CD4-positive, alpha-beta T cell treated with Interleukin-17A for 1 hour (primary cell): ENCODE results near the gene FBXO2.

ENCODE experiments used
- DNase-seq: peaks from one replicate; pipeline ENCODE4 v3.0.0-alpha.2; 2020

The FBXO2 gene

DNA sequence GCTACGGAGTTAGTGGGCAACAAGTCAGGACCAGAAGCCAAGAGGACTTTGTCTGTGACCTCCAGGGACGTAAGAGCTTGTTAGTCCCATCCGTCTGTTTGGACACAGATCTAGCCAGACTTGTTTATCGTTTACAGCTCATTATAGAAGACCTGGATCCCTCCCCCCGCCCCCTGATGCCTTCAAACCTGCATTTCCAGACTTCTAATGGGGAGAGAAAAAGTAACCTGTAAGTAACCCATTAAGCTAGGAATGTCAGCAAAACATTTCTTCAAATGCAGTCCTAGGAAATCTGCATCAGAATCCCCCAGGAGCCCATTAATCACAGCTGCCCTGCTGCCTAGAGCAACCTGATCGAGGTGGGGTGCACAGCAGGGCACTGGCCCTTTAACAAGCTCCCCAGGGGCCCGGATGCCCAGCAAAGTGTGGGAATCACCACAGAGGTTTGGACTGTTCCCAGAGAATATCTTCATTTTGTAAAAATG is 28.1 kb upstream of the FBXO2 start:
- no peak for DNase-seq

DNA sequence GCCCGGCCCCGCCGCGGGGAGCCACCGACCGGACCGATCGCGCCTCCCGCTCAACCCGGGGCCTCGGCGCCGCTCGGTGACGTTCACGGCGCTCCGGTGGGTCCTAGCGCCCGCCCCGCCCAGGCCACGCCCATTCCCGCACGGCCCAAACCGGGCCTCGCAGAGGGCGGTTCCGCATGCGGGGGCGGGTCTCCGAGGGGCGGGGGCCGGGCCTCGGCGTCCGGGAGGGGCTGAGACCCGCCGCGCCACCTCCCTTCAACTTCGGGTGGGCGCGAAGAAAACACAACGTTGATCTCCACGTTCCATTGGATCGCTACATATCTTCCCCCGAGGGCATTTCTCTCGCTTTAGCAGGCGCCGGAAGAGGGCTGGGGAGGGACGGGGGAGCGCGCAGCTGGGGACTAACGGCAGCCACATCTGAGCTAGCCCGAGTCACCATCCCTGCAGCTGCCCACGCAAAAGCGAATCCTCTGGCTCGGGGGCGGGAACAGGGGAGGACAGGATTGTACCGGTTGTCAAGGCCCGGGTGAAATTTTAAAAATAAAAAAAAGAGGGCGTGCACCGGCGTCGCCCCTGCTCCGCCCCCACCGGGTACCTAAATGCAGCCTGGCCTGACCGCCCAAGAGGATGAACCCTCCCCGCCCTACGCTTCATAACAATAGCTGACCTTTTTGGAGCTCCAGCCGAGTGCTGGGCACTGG is 27.0 kb upstream of the FBXO2 start, which contains the start of gene MAD2L2:
Gene MAD2L2, minus strand, starts transcription at position 78 of the 701 bp plus-strand sequence. CDS start 547 bp downstream, outside the sequence.
- peak; percentile 90 for DNase-seq

DNA sequence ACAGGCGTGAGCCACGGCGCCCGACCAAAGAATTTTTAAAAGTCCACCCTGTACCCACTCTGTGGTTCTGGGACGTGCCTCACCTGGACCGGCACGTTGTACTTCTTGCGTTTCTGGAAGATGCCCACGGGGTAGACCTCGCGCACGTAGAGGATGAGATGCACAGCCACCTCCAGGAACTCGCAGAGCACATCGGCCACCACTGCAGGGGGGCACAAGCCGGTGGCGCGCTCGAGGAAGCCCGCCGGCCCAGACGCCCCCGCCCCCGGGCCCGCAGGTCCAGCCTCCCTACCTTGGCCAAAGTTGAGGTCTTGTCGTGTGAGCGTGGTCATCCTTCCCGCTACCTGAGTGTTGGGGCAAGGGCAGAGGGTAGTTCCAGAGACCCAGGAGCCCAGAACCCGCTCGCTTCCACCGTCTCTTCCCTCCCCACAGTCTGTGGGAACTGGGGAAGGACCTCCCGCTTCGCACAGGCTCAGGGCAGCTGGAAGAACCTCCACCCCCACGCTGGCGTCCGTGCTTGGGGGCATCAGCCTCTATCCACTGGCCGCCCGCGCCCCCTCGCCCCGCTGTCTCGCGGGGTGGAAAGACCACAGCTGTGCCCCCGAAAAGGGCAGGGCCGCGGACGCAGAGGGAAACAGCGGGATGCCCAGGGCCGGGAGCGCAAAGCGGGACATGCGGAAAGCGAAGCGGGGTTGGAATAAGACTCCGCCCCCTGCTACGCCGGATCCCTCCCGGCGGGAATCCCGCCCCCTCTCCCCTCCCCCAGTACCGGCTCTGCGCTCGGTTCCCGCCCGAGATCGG is 26.2 kb upstream of the FBXO2 start:
- no peak for DNase-seq

DNA sequence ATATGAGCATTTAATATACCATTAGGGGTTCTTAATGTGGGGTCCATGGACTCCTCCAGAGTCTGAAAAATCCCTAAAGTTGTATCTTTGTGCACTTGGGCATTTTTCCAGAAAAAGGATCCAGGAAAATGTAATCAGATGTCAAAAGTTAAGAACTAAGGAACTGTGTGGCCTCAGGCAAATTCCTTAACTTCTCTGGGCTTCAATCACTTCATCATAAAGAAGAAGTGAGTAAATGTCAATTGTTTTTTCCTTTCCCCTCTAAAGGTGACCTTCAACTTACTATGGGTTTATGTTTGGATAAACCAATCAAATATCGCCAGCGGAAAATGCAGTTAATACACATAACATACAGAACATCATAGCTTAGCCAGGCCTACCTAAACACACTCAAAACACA is 24.2 kb upstream of the FBXO2 start:
- DNase-seq: no peak

DNA sequence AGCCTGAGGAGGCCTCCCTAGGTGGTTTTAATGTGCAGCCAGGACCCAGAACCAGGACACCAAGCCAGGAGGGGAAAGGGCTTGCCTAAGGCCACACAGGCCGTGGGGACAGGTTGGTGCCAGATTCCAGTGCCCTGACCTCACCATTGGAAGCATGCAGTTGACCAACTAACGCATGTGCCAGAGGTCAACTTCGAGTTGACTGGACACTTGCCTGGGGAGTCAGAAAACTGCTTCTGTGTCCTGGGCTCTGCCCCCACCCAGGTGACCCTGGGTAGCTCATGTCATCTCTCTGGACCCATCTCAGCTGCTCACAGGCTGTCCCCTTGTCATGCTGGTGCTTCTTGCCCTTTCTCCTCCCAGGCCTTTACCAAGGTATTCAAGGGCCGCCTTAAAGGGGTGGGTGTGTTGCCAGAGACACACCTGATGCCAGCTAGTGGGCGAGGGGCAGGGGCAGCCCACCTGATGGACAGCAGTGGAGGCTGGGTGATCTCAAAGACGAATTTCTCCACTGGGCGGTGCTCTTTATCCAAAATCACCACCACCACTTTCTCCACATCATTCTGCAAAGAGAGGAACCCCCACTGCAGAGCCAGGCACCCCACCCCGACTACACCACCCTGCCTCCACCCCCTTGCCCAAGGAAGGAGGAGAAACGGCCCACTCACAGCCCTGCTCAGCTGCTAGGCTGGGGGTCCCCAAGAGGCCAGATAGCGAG is 22.3 kb upstream of the FBXO2 start:
- DNase-seq: no peak

DNA sequence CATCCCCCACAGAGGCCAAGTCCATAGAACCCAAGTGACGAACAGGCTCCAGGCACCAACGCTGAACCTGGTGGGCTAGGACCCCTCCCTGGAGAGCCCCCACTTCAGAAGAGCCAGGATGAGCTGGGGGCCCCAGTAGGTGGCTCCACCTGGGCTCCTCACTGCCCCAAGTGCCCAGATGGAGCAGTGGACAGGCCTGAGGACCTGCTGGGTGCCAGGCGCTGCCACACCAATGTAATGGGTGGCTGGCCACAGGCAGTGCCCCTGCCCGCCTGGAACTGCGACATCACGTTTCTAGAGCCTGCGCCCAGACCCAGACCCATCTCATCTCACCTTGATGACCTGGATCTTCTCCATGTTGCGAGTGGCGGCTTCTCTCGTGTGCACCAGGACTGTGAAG is 21.1 kb upstream of the FBXO2 start:
- no peak for DNase-seq

DNA sequence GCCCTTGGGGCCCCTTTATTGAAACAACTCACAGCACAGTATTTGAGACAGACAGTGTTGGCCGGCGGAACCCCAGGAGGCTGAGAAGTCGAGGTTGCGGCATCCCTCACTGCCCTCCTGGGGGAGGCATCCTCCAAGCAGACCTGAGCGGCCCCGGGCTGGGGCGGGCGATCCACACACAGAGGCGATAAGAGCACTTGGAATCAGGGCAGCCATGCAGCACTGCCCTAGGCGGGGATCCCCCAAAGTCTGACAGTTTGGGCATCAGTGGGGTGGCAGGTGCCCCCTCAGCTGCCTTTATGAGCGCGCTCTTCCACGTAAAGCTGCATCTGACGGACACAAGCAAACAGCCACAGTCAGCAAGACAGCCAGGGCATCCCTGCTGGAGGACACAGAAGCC is 20.3 kb upstream of the FBXO2 start:
- no peak for DNase-seq

DNA sequence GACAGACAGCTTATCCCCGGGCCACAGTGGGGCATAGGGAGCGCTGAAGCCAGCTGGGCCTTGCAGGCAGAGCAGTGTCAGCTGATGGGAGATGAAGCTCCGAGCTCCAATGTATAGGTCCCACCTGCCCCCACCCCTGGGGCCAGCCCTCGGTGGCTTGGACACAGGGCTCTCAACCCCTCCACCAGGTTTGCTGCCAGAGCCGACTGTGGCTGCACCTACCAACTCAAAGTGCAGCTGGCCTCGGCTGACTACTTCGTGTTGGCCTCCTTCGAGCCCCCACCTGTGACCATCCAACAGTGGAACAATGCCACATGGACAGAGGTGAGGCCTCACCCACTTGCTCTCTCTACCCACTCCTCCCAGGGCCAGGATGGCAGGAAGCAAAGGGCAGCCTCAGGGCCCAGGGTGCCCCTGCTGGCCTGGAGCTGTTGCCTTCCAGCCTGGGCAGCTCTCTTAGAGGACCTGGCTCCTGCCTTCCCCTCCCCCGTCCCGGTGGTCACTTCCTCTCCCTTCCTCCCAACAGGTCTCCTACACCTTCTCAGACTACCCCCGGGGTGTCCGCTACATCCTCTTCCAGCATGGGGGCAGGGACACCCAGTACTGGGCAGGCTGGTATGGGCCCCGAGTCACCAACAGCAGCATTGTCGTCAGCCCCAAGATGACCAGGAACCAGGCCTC is 19.0 kb upstream of the FBXO2 start:
- DNase-seq: no peak

DNA sequence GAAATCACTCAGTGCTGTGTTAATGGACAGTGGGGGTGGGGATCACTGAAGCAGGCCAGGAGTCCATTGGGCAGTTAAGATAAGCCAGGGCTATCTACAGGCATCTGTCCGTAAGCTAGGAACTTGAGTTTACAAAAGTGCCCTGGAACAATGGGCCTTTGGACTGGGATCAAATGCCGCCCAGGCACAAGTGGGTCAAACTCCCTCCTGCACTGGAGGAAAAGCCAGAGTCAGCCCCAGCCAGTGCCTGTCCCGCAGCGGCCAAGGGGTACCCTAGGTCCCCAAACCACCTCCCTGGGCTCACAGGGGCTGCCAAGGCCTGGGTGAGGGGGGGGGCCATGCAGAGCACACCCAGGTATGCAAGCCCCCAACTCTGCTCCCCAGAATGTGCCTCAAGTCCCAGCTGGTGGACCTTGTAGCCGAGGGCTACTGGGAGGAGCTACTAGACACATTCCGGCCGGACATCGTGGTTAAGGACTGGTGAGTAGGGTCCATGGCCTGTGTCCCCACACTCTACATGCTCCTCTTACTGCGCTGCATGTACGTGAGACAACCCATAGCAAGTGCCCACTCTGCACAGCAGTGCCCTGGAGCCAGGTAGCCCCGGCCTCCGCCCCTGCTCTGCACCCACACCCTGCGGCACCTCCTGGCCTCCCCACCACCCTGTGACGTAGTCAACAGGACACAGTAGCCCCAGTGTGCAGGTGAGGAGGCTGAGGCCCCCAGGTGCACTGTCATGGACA is 17.5 kb upstream of the FBXO2 start:
- no peak for DNase-seq

DNA sequence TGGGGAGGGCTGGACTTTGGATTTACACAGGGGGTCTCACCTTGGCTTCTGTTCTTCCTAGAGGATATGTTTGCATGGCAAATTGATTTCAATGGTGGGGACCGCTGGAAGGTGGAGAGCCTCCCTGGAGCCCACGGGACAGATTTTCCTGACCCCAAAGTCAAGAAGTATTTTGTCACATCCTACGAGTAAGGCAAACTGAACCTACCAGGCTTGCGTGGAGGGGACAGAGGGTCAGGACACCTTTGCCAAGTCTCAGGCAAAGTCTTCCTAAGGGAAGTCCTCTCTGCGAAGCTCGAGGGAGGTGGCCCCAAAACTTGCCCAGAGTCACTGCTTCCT is 16.9 kb upstream of the FBXO2 start:
- DNase-seq: no peak

DNA sequence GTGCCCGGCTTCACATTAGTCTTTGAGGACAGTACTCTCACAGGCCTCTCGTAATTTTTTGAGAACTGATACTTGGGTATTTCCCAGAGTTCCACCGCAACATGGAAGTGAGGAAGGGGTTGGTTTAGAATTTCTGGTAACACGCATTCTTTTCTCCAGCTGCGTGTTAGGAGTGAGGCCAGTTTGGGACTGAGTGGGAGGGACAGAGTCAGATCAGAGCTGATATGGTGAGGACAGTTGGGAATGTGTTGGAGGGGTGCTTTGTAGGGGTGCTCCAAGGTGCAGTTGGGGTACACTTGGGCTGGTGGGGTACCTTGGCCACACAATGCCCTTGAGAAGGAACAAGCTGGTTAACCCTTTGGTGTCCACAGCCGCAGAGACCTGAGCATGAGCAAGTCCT is 16.5 kb upstream of the FBXO2 start:
- DNase-seq: no peak

DNA sequence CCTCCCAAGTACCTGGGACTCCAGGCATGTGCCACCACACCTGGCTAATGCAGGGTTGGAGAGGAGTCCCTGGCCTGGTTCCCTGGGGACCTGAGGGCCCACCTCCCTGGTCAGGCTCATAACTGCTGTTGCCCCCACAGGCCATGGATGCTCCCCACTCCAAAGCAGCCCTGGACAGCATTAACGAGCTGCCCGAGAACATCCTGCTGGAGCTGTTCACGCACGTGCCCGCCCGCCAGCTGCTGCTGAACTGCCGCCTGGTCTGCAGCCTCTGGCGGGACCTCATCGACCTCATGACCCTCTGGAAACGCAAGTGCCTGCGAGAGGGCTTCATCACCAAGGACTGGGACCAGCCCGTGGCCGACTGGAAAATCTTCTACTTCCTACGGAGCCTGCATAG is 14.3 kb upstream of the FBXO2 start:
- DNase-seq: no peak

DNA sequence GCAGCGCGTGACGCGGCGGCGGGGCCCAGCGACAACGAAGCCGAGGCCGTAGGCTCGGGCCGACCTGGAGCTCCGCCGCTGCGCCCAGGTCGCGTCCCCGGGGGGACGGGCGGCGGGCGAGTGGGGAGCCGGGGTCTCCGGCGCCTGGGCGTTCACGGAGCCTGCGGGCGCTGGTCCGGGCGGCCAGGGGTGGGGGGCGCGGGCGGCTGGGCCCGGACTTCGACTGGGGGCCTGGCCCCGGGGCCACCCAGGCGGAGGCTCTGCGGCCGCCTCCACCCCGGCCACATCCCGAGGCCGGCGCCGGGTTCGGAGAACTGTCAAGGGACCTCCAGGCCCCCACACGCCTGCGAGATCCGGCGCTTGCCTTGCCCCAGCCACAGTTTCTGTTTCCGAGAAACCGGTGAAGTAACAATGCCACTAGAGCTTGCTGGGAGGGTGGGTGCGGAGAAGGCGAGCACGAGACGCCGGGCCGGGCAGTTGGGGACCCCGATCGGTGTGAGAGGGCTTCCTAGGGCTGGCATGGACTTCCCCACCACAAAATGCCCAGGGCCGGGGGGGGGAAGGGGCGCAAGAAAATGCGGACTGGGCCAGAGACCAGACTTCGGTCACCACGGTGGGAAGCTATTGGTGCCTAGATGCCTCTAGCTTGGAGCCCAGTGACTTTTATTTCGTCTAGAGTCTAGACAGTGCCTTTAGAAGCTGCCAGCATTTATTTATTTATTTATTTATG is 10.3 kb upstream of the FBXO2 start:
- DNase-seq: peak; percentile 61

DNA sequence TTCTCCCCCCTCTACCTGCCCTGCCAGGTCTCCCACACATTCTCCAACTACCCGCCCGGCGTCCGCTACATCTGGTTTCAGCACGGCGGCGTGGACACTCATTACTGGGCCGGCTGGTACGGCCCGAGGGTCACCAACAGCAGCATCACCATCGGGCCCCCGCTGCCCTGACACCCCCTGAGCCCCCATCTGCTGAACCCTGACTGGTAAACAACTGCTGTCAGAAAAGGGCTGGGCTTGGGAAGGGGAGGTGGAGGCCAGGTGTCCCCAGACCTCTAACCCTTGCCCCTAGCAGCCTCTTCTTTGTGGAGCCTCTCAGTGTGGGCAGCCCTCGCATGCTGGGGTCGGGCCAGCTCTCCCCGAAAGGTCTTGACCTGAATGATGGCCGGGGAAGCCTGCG is 6.9 kb upstream of the FBXO2 start:
- DNase-seq: no peak

DNA sequence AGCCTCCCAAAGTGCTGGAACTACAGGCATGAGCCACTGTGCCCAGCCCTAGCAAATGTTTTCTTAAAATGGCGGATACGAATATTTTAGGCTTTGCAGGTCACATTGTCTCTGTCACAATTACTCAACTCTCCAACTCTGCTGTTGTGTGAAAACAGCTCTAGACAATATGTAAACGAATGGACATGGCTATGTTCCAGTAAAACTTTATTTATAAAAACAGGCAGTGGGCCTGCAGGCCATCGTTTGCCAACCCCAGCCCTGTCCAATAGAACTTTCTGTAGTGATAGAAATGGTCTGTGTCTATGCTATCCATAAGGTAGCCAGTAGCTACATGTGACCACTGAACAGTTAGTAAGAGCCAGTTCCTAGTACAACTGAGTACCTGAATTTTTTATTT is 5.5 kb upstream of the FBXO2 start:
- DNase-seq: no peak

DNA sequence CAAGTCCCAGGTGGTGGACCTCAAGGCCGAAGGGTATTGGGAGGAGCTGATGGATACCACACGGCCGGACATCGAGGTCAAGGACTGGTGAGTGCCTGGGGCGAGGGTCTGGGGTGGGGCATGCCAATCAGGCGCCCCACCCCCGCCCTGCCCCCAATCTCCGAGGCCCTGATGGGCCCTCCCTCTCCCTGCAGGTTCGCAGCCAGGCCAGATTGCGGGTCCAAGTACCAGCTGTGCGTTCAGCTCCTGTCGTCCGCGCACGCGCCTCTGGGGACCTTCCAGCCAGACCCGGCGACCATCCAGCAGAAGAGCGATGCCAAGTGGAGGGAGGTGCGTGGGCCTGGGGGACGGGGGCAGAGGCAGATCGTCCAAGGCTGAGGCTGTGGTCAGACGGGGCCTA is 4.3 kb upstream of the FBXO2 start:
- no peak for DNase-seq

DNA sequence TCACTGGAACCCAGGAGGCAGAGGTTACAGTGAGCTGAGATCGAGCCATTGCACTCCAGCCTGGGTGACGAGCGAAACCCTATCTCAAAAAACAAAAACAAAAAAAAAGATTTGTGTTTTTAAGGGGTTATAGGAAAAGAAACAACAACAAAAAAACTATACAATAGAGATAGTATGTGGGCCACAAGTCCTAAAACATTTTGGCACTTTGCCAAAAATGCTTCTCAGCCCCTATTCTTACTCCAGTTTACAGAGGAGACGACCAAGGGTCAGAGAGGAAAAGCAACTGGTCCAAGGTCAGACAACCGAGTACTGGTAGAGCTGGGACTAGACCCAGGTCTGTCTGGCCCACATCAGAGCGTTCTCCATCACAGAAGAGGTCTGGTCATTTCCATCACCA is 3.4 kb upstream of the FBXO2 start:
- no peak for DNase-seq

DNA sequence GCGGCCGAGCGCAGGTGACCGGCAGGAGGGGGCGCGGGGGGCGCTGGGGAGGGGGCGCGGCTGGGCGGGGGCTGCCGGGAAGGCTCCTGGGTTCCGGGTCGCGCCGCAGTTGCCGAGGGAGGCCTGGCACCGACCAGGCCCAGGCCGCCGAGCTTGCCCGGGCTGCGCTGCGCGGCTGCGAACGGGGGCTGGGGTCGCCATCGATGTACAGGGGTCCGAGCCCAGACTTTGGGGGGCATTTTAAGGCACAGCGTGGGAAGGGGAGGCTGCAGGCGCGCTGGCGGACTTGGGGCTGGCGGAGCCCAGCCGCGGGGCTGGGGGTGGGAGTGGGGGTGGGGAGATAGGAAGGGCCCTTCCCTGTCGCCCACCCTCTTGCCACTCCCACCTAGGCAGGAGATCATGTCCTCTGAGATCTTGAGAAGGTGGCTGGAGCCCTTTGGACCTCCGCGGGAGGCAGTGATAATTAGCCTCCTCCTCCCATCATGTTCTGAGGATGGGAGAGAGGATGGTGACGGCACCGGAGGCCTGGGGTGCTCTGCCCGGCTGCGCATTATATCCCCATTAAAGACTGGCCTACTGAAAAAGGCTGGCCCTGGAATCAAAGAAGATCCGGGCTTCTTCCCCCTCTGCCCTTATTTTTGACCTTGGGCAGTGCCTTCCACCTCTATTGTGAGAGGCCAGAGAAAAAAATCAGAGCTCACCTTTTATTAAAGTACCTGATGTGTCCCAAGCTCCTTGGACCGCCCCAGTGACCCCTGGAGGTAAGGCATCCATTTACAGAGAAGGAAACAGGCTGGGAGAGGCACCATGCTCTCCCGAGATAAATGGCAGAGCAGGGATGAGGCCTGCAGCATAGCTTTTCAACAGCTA is 945 bp upstream of the FBXO2 start:
- DNase-seq: no peak

DNA sequence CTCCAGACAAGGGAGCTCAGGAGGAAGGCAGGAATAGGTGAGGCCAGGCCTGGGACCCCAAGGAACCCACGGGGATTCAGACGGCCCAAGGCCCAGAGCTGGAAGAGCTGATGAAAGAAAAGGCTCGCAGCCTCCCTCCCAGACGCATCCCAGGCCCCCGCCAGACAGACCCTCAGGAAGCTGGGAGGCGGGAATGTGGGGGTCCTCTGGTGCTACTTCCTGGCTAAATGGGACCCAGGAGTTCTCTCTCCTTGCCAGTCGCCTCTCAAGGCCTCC is 430 bp downstream of the FBXO2 start:
- DNase-seq: no peak

DNA sequence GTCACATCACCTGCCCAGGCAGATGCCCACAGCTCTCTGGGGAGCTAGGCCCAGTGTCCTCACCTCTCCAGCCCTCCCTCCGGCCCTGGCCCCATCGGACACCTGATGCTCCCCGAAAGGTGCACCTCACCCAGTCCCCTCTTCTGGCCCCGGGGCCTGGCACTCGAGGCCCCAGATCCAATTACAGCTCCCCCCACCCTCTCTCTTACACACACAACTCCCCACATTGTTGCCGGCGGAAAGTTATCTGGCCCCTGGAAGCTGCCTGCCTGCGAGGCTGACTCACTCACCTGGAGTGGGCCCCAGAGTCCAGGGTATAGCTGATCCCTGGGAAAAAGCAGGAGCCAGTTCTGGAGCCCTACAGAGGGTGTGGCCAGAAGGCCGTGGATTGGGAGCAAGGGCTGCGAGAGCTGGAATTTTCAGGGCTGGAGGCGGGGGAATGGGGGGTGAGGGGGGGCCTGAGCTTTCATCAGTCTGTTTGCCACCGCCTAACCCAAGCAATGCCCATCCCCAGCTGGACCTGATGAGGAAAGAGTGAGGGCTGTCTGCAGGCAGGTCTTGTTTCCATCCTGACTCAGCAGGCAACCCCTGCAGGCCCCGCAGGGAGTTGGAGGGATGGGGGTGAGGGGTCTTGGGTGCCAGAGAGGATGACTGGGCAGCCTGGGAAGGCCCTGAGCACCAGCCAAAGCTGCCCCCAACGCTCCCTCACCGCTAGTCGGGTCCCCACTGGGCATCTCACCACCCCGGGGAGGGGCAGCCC is 948 bp downstream of the FBXO2 start:
- DNase-seq: no peak
